Measurements from ENCODE around the gene TET1. TPM values are rescaled to one million over a fixed set of nuclear protein-coding genes. Genes with fewer than 3 reads are reported as not detected.

The TET1 gene
- total RNA-seq, 1 donor from 2014 or later = 1.2 TPM

DNA sequence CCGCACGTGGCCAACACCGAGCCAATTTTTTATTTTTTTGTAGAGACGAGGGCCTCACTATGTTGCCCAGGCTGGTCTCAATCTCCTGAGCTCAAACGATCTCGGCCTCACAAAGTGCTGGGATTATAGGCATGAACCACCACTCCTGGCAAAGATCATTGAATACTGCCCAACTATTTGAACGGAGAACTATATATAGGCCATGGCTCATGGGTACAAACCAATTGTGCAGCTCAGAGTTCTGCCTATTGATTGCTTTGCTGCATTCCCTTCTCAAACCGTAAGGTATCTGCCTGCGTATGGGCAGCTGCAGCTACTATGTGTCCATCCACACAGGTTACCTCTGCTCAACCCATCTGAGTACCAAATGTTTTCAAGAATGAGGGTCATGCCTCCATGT, 23.2 kb upstream of the TET1 start:
- Histone ChIP-seq H3K36me3 (ENCODE audit: control insufficient read depth, insufficient read depth, low read length) (no peaks in the 10 kb centered on the region), H3K27me3 (ENCODE audit: control insufficient read depth, insufficient read depth, low read length) (no peaks in the 10 kb centered on the region), H3K4me3 (ENCODE audit: low read depth, low read length) (no peak overlapping the region)
- TF ChIP-seq, protein P1, sequence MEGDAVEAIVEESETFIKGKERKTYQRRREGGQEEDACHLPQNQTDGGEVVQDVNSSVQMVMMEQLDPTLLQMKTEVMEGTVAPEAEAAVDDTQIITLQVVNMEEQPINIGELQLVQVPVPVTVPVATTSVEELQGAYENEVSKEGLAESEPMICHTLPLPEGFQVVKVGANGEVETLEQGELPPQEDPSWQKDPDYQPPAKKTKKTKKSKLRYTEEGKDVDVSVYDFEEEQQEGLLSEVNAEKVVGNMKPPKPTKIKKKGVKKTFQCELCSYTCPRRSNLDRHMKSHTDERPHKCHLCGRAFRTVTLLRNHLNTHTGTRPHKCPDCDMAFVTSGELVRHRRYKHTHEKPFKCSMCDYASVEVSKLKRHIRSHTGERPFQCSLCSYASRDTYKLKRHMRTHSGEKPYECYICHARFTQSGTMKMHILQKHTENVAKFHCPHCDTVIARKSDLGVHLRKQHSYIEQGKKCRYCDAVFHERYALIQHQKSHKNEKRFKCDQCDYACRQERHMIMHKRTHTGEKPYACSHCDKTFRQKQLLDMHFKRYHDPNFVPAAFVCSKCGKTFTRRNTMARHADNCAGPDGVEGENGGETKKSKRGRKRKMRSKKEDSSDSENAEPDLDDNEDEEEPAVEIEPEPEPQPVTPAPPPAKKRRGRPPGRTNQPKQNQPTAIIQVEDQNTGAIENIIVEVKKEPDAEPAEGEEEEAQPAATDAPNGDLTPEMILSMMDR (IDR thresholded peaks at IDR 0.05; ENCODE audit: insufficient read depth, low read length, poor library complexity, severe bottlenecking) = no peak
- no peak for DNase-seq (ENCODE audit: low read depth)

DNA sequence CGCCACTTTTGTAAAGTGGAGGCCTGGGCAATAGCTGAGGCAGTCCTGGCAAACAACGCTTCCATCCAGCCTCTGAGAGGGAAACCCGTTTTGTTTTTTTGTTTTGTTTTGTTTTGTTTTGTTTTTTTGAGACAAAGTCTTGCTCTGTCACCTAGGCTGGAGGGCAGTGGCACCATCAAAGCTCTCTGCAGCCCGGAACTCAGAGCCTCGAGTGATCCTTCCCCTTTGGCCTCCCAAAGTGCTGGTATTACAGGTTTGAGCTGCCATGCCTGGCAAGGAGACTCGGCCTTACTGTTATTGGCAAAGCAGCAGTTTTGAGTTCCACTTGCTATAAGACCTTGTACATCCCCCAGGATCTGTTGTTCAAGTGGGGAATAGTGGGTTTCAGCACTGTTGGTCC, 22.3 kb upstream of the TET1 start:
- Histone ChIP-seq H3K27me3 (ENCODE audit: control insufficient read depth, insufficient read depth, low read length) (no peaks in the 10 kb centered on the region), H3K4me3 (ENCODE audit: low read depth, low read length) (no peak overlapping the region), H3K36me3 (ENCODE audit: control insufficient read depth, insufficient read depth, low read length) (no peaks in the 10 kb centered on the region)
- TF ChIP-seq, protein P1 (IDR thresholded peaks at IDR 0.05; ENCODE audit: insufficient read depth, low read length, poor library complexity, severe bottlenecking) = no peak
- no peak for DNase-seq (ENCODE audit: low read depth)

DNA sequence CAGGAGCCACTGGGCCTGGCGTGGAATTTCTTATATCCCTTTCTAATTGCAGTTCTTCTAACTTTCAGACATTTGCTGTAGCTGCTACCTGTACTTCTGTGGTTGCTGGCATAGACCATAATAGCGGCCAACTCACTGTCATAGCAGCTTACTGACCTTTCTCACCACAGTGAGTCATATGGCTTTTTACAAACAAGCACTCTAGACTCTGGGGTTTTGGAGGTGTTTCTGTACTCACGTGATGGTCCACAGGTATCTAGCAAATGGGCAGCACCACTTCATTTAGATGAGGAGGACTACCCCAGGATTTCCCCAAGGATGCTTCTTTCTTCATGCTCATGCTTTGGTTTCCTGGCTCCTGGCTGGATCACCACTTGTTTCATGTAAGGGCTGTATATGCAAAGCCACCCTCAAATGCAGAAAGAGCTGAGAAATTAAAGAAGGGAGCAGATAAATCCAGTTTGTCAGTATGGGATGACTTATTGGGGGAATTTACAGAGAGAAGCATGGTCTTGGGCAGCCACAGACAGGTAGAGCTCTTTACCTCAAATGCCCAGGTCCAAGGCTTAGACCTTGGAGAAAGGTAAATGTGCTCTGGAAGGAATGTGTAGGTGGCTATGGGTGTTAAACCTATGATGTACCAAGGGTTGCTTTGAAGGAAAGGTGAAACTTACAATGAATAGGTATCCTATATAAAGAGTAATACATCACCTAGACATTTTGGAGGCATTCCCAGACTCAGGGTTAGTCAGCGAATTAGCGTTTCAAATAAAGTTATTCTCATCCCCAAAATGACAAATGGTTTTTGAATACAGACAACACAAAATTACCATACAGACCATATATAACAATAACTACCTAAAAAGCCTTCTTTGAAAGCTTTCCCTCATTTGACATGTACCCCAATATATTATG, 16.9 kb upstream of the TET1 start:
- H3K36me3 ChIP-seq (ENCODE audit: control insufficient read depth, insufficient read depth, low read length) = no peaks in the 10 kb centered on the region
- H3K27me3 ChIP-seq (ENCODE audit: control insufficient read depth, insufficient read depth, low read length) = no peaks in the 10 kb centered on the region
- TF ChIP-seq, protein P1 (IDR thresholded peaks at IDR 0.05; ENCODE audit: insufficient read depth, low read length, poor library complexity, severe bottlenecking) = no peak
- peak; percentile 71 for DNase-seq (ENCODE audit: low read depth)
- H3K4me3 ChIP-seq (ENCODE audit: low read depth, low read length) = no peak overlapping the region

DNA sequence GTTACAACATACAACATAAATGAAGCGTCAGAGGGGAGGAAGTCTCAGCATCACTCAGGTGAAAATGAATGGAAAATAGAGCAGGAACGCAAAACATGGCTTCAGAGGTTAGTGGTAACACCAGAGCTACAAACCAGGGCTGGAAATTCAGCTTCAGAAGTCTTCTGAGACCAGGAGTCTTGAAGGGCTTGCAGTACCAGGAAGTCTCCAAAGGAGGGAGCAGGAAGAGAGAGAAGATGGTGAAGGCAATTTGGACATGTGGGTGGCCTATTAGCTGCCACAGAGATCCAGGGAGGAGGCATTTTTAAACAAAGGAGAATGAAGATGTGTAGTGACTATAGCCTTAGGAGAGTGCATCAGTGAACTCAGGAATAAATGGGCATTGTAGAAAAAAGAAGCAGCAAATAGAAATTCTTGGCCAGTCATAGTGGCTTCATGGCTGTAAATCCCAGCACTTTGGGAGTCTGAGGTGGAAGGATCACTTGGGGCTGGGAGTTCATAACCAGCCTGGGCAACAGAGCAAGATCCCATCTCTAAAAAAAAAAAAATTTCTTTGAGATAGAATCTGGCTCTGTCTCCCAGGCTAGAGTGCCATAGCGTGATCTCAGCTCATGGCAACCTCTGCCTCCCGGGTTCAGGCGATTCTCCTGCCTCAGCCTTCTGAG, 9.3 kb upstream of the TET1 start:
- no peak overlapping the region for H3K4me3 ChIP-seq (ENCODE audit: low read depth, low read length)
- peak; percentile 42 for DNase-seq (ENCODE audit: low read depth)
- TF ChIP-seq, protein P1 (IDR thresholded peaks at IDR 0.05; ENCODE audit: insufficient read depth, low read length, poor library complexity, severe bottlenecking) = peak; percentile 84
- no peaks in the 10 kb centered on the region for H3K36me3 ChIP-seq (ENCODE audit: control insufficient read depth, insufficient read depth, low read length)
- H3K27me3 ChIP-seq (ENCODE audit: control insufficient read depth, insufficient read depth, low read length) = no peaks in the 10 kb centered on the region

DNA sequence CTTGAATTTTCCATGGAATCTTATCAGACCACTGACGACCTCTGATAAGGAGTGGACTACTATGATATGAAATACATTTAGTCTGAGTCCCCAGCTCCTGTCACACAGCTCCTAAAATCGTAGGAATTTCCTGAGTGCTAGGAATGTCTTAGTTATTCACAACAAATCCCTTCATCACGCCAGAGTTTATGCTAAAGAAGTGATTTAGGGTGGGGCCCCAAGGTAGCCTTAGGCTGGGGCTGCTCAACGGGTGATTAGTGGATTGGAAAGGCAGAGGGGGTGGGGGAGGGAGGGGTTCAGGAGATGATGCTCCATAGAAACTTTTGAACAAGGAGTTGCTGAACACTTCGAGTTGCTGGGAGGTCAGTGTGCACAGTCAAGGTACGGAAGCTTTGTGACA, 7.0 kb upstream of the TET1 start:
- H3K4me3 ChIP-seq (ENCODE audit: low read depth, low read length) = no peak overlapping the region
- no peak for DNase-seq (ENCODE audit: low read depth)
- no peaks in the 10 kb centered on the region for H3K36me3 ChIP-seq (ENCODE audit: control insufficient read depth, insufficient read depth, low read length)
- TF ChIP-seq, protein P1 (IDR thresholded peaks at IDR 0.05; ENCODE audit: insufficient read depth, low read length, poor library complexity, severe bottlenecking) = no peak
- no peaks in the 10 kb centered on the region for H3K27me3 ChIP-seq (ENCODE audit: control insufficient read depth, insufficient read depth, low read length)

All from kidney epithelial cell (primary cell).